Hepatocyte (in vitro differentiated cells): Measurements from ENCODE around the gene C1orf21.

Experiments
- CTCF ChIP-seq: fragments of 200-600 bp; sonication (generic); IDR thresholded peaks from 2 replicates; pipeline ENCODE4 v1.5.1; 2016; ENCODE audit warnings: antibody characterized with exemption, mild to moderate bottlenecking; ENCODE audit not compliant: poor library complexity
- EZH2 ChIP-seq: fragments of 200-600 bp; sonication (generic); IDR thresholded peaks from 2 replicates; pipeline ENCODE4 v1.6.1; 2016; ENCODE audit warnings: antibody characterized with exemption, mild to moderate bottlenecking, borderline replicate concordance

DNA sequence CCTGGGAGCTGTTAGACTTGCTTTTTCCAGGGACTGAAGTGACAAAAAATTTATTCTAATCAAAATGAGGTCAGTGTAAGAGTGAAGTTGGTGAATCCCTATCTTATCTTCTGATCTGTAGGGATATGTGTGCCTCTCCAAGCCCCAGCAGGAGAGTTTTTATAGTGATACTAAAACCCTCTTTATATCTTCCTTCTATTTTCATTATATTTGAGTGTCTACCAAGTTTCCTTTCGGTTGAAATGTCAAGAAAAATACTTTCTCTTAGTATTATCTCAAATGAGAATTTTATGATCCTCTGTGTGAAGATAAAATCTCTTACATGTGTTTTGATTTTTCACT is 18.9 kb downstream of the C1orf21 start:
- TF ChIP-seq EZH2 (no peak), CTCF (no peak)
